ENCODE data around the gene LMCD1. TPM values are rescaled to one million over a fixed set of nuclear protein-coding genes. Genes with fewer than 3 reads are reported as not detected.
A peak's percentile ranks its signal among the peaks of the same experiment; 100 is the strongest.

The LMCD1 gene
- total and polyA plus RNA-seq, 9 donors, result 42.1 to 146 (median 127) TPM

DNA sequence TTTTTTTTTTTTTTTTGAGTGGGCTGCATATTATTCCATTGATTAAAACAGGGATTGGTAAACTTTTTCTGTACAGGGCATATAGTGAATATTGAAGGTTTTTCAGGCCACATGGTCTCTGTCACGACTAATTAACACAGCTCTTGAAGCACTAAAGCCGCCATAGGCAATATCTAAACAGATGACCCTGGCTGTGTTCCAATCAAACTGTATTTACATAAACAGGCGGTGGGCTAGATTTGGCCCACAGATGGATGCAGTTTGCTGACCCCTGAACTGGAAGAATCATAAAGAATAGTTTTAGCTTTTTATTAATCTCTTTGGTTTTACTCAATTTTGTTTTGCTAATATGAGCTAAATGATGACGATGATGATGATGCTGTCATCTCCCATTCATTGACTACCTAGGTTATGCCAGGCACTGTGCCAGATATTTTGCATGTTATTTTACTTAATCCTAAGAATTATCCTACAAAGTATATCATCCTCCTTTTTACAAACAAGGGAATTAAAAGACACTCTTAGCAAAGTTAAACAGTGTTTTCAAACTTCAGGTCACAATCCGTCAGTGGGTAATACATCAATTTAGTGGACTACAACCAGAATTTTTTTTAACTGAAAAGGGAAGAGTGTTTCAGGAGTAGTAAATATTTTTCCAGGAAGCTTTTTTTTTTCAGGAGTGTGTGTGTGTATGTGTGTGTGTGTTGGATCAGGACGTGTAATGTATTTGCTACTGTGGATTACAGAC, 54.3 kb downstream of the LMCD1 start:
- DNase-seq, result no peak
- H3K4me1 ChIP-seq (ENCODE audit: insufficient read depth), result peaks cover 33% of the 10 kb centered on the region
- H3K36me3 ChIP-seq, result no peaks in the 10 kb centered on the region
- no peak overlapping the region for H3K4me3 ChIP-seq
- H3K27me3 ChIP-seq, result no peaks in the 10 kb centered on the region
- intact Hi-C loops (cut with DNase I), result loop anchor here in 2 of 4 donors (10.0 kb wide), 1 partner anchor 51 kb away; the partner anchor contains the start of gene LMCD1 (in 2 of the 2)
- 34 to 41% (median 38%) methylated on average over 6 of the region's 6 CpGs for WGBS, 3 donors
- TF ChIP-seq POLR2A (IDR thresholded peaks at IDR 0.05) (no peak), EP300 (IDR thresholded peaks at IDR 0.05) (no peak)
- TF ChIP-seq, protein P1, sequence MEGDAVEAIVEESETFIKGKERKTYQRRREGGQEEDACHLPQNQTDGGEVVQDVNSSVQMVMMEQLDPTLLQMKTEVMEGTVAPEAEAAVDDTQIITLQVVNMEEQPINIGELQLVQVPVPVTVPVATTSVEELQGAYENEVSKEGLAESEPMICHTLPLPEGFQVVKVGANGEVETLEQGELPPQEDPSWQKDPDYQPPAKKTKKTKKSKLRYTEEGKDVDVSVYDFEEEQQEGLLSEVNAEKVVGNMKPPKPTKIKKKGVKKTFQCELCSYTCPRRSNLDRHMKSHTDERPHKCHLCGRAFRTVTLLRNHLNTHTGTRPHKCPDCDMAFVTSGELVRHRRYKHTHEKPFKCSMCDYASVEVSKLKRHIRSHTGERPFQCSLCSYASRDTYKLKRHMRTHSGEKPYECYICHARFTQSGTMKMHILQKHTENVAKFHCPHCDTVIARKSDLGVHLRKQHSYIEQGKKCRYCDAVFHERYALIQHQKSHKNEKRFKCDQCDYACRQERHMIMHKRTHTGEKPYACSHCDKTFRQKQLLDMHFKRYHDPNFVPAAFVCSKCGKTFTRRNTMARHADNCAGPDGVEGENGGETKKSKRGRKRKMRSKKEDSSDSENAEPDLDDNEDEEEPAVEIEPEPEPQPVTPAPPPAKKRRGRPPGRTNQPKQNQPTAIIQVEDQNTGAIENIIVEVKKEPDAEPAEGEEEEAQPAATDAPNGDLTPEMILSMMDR (IDR thresholded peaks at IDR 0.05), result no peak
- no peaks in the 10 kb centered on the region for H3K9me3 ChIP-seq
- peak overlapping the region in 1 of 2 donors; percentile 67 for H3K27ac ChIP-seq

DNA sequence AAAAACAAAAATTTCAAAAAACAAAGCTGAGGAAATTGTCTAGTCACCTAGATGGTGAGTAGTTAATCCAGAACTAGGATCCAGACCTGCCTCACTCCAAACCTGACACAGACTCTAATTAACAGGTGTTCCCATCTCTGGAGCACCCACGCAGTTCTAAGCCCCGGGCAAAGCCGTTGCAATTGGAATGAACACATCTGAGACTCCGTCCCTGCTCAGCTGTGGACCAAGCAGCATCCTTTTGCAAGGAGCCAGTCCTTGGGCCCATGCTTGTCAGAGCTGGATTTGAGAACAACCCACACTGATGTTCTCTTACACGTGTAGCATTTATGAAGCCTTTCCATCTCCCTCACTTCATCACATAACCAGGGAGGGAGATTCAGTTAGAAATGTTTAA, 54.8 kb downstream of the LMCD1 start:
- WGBS, 3 donors, result 33 to 46% (median 38%) methylated on average over 5 of the region's 5 CpGs
- Histone ChIP-seq H3K4me1 (ENCODE audit: insufficient read depth) (peaks cover 33% of the 10 kb centered on the region), H3K36me3 (no peaks in the 10 kb centered on the region), H3K27me3 (no peaks in the 10 kb centered on the region), H3K27ac (peak overlapping the region in 1 of 2 donors; percentile 62), H3K4me3 (no peak overlapping the region), H3K9me3 (no peaks in the 10 kb centered on the region)
- intact Hi-C loops (cut with DNase I), result loop anchor here in 2 of 4 donors (10.0 kb wide), 1 partner anchor 52 kb away; the partner anchor contains the start of gene LMCD1 (in 2 of the 2)
- TF ChIP-seq, protein P1 (IDR thresholded peaks at IDR 0.05), result no peak
- TF ChIP-seq POLR2A (IDR thresholded peaks at IDR 0.05), result no peak
- TF ChIP-seq EP300 (IDR thresholded peaks at IDR 0.05), result no peak
- peak in 1 of 5 donors; percentile 33 for DNase-seq

DNA sequence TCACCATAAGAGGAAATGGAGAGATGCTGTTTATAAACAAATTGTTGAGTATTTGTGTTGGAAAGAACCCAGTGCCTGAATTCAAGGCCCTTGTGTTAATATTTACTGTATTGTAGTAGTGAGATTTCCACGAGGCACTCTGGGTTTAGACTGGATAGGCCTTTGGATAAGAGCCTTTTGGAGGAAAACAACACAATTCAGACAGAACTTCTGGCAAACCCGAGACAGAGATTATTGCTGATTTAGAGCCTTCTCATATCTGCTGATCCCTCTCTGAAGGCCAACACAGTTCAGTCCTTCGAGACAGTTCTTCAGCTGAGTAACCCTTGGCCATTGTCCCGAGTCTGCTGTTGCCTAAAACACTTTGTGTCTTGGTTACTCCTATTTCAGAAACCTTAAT, 55.7 kb downstream of the LMCD1 start:
- DNase-seq, result peak in 4 of 5 donors; percentile 44 to 73 (median 56)
- no peaks in the 10 kb centered on the region for H3K27me3 ChIP-seq
- TF ChIP-seq, protein P1 (IDR thresholded peaks at IDR 0.05), result no peak
- TF ChIP-seq POLR2A (IDR thresholded peaks at IDR 0.05) (no peak), EP300 (IDR thresholded peaks at IDR 0.05) (no peak)
- 9 to 19% (median 15%) methylated on average over 4 of the region's 4 CpGs for WGBS, 3 donors
- no peaks in the 10 kb centered on the region for H3K9me3 ChIP-seq
- H3K36me3 ChIP-seq, result no peaks in the 10 kb centered on the region
- intact Hi-C loops (cut with DNase I), result loop anchor here in 2 of 4 donors (10.0 kb wide), 1 partner anchor 52 kb away; the partner anchor contains the start of gene LMCD1 (in 2 of the 2)
- H3K4me1 ChIP-seq (ENCODE audit: insufficient read depth), result peaks cover 33% of the 10 kb centered on the region
- H3K27ac ChIP-seq, result peak overlapping the region in 1 of 2 donors; percentile 62
- H3K4me3 ChIP-seq, result no peak overlapping the region

DNA sequence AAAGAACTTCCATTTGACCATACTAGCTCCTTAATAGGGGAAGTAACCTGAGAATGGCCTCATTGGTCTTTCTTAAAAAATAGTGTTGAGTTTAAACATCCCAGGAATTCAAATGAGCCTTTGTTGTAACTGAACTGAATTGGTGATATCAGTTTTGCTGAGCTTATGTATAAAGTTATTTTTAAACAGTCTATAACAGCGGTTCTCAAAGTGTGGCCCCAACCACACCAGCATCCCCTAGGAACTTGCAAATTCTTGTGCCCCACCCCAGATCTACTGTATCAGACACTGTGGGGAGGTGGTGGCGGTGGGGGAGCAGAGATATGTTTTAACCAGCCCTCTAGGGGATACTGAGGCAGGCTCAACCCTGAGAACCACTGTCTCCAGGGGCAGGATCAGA, 57.0 kb downstream of the LMCD1 start:
- peaks cover 33% of the 10 kb centered on the region for H3K4me1 ChIP-seq (ENCODE audit: insufficient read depth)
- intact Hi-C loops (cut with DNase I), result loop anchor here in 2 of 4 donors (10.0 kb wide), 1 partner anchor 54 kb away; the partner anchor contains the start of gene LMCD1 (in 2 of the 2)
- H3K4me3 ChIP-seq, result no peak overlapping the region
- no peaks in the 10 kb centered on the region for H3K27me3 ChIP-seq
- peak in 1 of 5 donors; percentile 33 for DNase-seq
- H3K9me3 ChIP-seq, result no peaks in the 10 kb centered on the region
- H3K27ac ChIP-seq, result no peak overlapping the region
- no peak for TF ChIP-seq EP300 (IDR thresholded peaks at IDR 0.05)
- no peak for TF ChIP-seq POLR2A (IDR thresholded peaks at IDR 0.05)
- TF ChIP-seq, protein P1 (IDR thresholded peaks at IDR 0.05), result no peak
- 48 to 60% (median 52%) methylated on average over 2 of the region's 2 CpGs for WGBS, 3 donors
- H3K36me3 ChIP-seq, result no peaks in the 10 kb centered on the region
